Osteoblast (primary cell): ENCODE results near the gene AZI2. TPM values are rescaled to one million over a fixed set of nuclear protein-coding genes. Genes with fewer than 3 reads are reported as not detected.

Experiments
- DNase-seq: peaks from one replicate; pipeline ENCODE4 v3.0.0; 2011; ENCODE audit warnings: low spot score, mixed read lengths; ENCODE audit not compliant: insufficient read length; ENCODE audit errors: missing footprints
- H2AFZ ChIP-seq: 2 replicates; pipeline ENCODE4 v1.6.0; 2011; ENCODE audit warnings: mild to moderate bottlenecking, low read length
- H3K27ac ChIP-seq: 2 replicates; pipeline ENCODE4 v1.5.1; 2011; ENCODE audit warnings: mild to moderate bottlenecking, low read depth, low read length, moderate library complexity
- H3K27me3 ChIP-seq: 2 replicates; pipeline ENCODE4 v1.6.0; 2012; ENCODE audit warnings: mild to moderate bottlenecking, control low read depth, inconsistent platforms, low read length, moderate library complexity; ENCODE audit not compliant: insufficient read depth
- H3K36me3 ChIP-seq: 2 replicates; pipeline ENCODE4 v1.5.1; 2011; ENCODE audit warnings: mild to moderate bottlenecking, low read length, control low read depth, moderate library complexity; ENCODE audit not compliant: insufficient read depth
- H3K4me1 ChIP-seq: 2 replicates; pipeline ENCODE4 v1.5.1; 2011; ENCODE audit warnings: mild to moderate bottlenecking, low read length, control low read depth, moderate library complexity; ENCODE audit not compliant: insufficient read depth
- H3K4me2 ChIP-seq: 2 replicates; pipeline ENCODE4 v1.6.0; 2011; ENCODE audit warnings: mild to moderate bottlenecking, low read length; ENCODE audit not compliant: insufficient read depth
- H3K4me3 ChIP-seq: fragments of 200-600 bp; sonication (generic); 3 replicates; pipeline ENCODE4 v1.5.1; 2012; ENCODE audit warnings: mild to moderate bottlenecking, low read length, inconsistent platforms; ENCODE audit not compliant: insufficient read depth
- H3K79me2 ChIP-seq: 2 replicates; pipeline ENCODE4 v1.6.0; 2012; ENCODE audit warnings: mild to moderate bottlenecking, low read length, control low read depth, inconsistent platforms; ENCODE audit not compliant: insufficient read depth
- H3K9me3 ChIP-seq: 2 replicates; pipeline ENCODE4 v1.5.1; 2011; ENCODE audit warnings: low read depth, low read length, control low read depth
- H4K20me1 ChIP-seq: 2 replicates; pipeline ENCODE4 v1.6.0; 2012; ENCODE audit warnings: mild to moderate bottlenecking, low read length, control low read depth; ENCODE audit not compliant: insufficient read depth
- total RNA-seq: library from RNA; depleted of rRNA; stranded (reverse); fragments of >200 nt; gene quantifications from 2 replicates; pipeline ENCODE4 v1.2.3, GENCODE V29; 2012
- TF ChIP-seq, protein P1 (sequence below): IDR thresholded peaks from 2 replicates; pipeline ENCODE4 v1.5.1; 2011; ENCODE audit warnings: mild to moderate bottlenecking, low read depth, low read length, moderate library complexity; ENCODE audit errors: extremely low read depth

AZI2 gene
- total RNA-seq, 1 donor, result 149 TPM

GRCh38 chr3:28328188-28329151, 20.2 kb downstream of the AZI2 start:
- DNase-seq, result no peak
- Histone ChIP-seq H3K27me3 (no peaks in the 10 kb centered on the region), H4K20me1 (no peaks in the 10 kb centered on the region), H3K4me2 (no peak overlapping the region), H3K4me3 (no peak overlapping the region), H3K4me1 (peaks cover 2% of the 10 kb centered on the region), H3K27ac (no peak overlapping the region), H2AFZ (no peak overlapping the region), H3K9me3 (no peaks in the 10 kb centered on the region), H3K36me3 (peaks cover 33% of the 10 kb centered on the region), H3K79me2 (no peaks in the 10 kb centered on the region)
- TF ChIP-seq, protein P1, sequence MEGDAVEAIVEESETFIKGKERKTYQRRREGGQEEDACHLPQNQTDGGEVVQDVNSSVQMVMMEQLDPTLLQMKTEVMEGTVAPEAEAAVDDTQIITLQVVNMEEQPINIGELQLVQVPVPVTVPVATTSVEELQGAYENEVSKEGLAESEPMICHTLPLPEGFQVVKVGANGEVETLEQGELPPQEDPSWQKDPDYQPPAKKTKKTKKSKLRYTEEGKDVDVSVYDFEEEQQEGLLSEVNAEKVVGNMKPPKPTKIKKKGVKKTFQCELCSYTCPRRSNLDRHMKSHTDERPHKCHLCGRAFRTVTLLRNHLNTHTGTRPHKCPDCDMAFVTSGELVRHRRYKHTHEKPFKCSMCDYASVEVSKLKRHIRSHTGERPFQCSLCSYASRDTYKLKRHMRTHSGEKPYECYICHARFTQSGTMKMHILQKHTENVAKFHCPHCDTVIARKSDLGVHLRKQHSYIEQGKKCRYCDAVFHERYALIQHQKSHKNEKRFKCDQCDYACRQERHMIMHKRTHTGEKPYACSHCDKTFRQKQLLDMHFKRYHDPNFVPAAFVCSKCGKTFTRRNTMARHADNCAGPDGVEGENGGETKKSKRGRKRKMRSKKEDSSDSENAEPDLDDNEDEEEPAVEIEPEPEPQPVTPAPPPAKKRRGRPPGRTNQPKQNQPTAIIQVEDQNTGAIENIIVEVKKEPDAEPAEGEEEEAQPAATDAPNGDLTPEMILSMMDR, result peak; percentile 68

- TF ChIP-seq, protein P1, result no peak
- peaks cover 21% of the 10 kb centered on the region for H3K36me3 ChIP-seq
- no peak overlapping the region for H2AFZ ChIP-seq
- H4K20me1 ChIP-seq, result no peaks in the 10 kb centered on the region
- no peaks in the 10 kb centered on the region for H3K79me2 ChIP-seq
- H3K4me1 ChIP-seq, result peaks cover 10% of the 10 kb centered on the region
- no peak for DNase-seq
- no peak overlapping the region for H3K4me3 ChIP-seq
- H3K27me3 ChIP-seq, result no peaks in the 10 kb centered on the region
- no peak overlapping the region for H3K4me2 ChIP-seq
- no peaks in the 10 kb centered on the region for H3K9me3 ChIP-seq
- H3K27ac ChIP-seq, result no peak overlapping the region
Measured at GRCh38 chr3:28326458-28326926, 22.1 kb downstream of the AZI2 start.

DNA sequence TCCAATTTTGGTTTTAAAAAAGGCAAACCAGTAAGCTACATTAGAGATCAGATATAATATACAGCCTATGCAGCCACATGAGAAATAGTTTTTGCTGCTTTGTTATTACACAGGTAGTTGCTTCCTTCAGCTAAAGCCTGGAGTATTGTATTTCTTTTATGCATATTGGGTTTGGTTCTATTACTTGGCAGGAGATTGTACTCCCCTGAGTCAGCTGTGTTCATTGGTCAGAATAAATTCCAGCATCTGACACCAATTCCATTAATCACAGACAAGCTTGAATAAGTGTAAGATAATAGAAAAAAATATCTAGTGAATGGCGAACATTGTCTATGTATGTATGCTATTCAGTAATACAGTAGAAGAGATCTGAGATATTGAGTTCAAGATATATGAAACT, 26.2 kb downstream of the AZI2 start:
- no peak for DNase-seq
- no peaks in the 10 kb centered on the region for H3K79me2 ChIP-seq
- no peak overlapping the region for H3K4me2 ChIP-seq

GRCh38 chr3:28320981-28321380, 27.6 kb downstream of the AZI2 start:
- H3K4me2 ChIP-seq, result no peak overlapping the region
- H3K4me3 ChIP-seq, result no peak overlapping the region
- peaks cover 7% of the 10 kb centered on the region for H3K4me1 ChIP-seq
- no peak overlapping the region for H3K27ac ChIP-seq
- H3K9me3 ChIP-seq, result no peaks in the 10 kb centered on the region
- H2AFZ ChIP-seq, result no peak overlapping the region
- H3K36me3 ChIP-seq, result peaks cover 21% of the 10 kb centered on the region
- H4K20me1 ChIP-seq, result no peaks in the 10 kb centered on the region
- no peaks in the 10 kb centered on the region for H3K27me3 ChIP-seq
- TF ChIP-seq, protein P1, result no peak
- no peaks in the 10 kb centered on the region for H3K79me2 ChIP-seq
- no peak for DNase-seq

More for the DNA sequence above, 26.2 kb downstream of the AZI2 start:
- Histone ChIP-seq H3K4me3 (no peak overlapping the region), H4K20me1 (no peaks in the 10 kb centered on the region), H3K27me3 (no peaks in the 10 kb centered on the region), H2AFZ (no peak overlapping the region), H3K27ac (no peak overlapping the region), H3K9me3 (no peaks in the 10 kb centered on the region), H3K4me1 (peaks cover 10% of the 10 kb centered on the region), H3K36me3 (peaks cover 21% of the 10 kb centered on the region)
- TF ChIP-seq, protein P1, result no peak
